GM19240 (cell line): ENCODE results near the gene MTFMT.

ENCODE experiments used
- DNase-seq: peaks from one replicate; pipeline ENCODE4 v3.0.0; 2011; ENCODE audit warnings: low spot score; ENCODE audit not compliant: insufficient read length

Gene MTFMT

DNA sequence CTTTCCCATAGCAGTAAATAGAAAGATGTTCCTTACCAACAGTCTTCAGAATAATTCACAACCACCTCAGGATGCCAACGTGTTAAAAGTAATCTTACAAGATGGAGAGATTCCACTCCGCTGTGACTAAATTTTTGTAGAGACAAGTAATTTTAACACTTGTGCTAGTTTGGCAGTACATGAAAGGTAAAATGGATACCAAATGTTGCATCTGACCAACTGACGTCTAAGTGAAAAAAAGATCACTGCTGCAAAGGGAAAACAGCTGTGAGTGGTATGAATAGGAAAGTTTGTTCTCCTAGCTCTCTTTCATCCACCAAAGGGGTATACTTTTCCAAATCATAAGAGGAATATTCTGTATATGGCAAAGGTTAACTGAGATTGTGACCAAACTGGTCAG lies 42.3 kb downstream of the MTFMT start:
- no peak for DNase-seq

DNA sequence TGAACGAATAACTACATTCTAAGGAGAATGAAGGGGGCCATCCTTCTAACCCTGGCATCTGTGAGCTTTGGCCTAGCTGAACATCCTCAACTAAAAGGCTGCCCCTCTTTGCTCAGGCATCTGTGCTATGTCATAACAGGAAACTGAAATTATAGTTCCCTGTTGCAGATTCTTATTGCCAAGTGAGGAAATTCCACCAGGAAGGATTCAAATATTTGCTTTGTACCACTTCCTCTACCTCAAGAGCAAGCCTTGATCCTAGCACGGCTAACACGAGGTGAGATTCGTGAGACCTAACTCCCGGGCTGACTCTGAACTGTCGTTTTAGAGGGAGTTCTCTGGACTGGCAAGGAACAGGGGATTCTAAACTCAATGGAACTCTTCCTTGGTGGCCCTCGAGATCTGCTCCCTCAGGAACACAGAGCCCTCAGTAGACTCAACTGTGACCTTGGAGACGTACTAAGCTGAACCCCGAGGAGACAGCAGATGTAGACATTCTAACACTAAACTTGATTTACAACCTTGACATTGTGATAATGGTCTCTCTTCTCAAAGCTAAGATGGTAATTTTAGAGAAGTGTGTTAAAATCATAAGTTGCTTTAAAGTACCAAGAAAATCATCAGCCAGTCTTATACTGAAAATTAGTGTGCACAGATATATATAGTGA lies 43.9 kb downstream of the MTFMT start:
- no peak for DNase-seq

DNA sequence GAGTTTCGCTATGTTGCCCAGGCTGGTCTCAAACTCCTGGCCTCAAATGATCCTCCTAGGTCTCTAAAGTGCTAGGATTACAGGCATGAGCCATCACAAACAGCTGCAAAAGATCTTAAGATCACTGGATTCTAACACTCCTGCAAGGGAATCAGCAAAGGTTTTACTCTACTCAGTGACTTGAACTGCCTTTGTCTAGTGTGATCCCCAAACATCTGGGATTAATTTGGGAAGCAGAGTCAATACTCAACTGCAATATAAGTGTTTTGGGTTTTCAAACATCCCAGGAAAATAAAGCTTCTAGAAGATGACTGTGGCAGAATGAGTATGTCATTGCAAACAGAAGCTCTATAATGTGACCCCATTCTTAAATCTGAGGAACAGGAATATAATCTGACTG lies 47.0 kb downstream of the MTFMT start:
- no peak for DNase-seq

DNA sequence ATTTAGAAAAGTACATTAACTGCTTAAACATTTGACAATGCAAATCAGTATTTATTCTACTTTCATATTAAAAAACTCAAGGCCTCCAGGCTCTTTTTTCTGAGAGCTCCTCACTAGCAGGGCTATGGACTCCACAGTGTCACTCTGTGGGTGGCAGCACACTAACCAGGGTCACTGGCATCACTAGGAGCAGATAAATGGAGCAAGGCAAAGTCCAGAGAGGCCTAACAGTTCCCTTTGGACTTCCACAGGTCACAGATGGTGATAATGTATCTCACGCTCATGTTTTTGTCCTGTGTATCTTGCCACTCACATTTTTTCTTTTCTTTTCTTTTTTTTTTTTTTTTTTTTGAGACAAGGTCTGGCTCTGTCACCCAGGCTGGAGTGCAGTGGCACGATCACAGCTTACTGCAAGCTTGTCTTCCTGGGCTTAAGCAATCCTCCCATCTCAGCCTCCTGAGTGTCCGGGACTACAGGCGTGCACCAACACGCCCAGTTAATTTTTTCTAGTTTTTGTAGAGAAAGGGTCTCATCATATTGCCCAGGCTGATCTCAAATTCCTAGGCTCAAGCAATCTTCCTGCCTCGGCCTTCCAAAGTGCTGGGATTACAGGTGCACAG lies 47.5 kb downstream of the MTFMT start:
- DNase-seq: no peak

DNA sequence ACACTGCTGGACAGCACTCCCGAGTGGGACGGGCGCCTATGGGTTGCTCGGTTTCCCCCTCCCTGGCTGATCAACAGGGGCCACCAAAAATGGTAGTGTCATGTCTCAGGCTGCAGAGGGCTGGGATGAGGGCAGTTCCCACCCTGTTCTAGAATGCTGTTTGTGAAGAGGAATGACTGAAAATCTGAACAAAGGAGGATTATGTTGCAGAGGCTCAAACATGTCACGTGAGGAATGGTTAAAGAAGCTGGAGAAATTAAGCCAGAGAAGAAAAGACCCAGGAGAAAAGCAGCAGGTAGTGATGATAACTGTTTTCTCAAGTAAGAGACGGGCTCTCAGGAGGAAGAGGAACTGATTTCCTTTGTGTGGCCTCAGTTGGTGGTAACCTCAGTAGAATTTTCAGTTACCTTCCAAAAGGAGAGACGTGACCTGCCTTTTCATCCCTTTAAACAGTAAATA lies 50.2 kb downstream of the MTFMT start:
- no peak for DNase-seq

DNA sequence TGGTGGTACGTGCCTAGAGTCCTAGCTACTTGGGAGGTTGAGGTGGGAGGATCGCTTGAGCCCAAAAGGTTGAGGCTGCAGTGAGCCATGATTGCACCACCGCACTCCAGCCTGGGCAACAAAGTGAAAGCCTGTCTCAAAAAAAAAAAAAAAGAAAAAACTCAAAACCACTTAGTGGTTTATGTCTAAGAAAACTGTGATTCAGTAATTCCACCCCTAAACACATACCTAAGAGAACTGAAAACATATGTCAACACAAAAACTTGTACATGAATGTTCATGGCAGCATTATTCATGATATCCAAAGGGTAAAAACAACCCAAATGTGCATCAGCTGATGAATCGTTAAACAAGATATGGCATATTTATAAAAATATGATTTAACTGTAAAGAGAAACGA lies 54.0 kb downstream of the MTFMT start:
- no peak for DNase-seq

DNA sequence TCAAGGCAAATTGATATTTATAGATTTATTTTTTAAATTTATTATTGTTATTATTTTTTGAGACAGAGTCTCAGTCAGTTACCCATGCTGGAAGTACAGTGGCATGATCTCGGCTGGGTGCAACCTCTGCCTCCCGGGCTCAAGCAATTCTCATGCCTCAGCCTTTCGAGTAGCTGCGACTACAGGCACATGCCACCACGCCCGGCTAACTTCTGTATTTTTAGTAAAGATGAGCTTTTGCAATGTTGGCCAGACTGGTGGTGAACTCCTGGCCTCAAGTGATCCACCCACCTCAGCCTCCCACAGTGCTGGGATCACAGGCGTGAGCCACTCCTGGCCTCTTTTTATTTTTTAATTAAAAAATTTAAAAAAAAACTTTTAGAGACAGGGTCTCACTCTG lies 58.7 kb downstream of the MTFMT start:
- no peak for DNase-seq

DNA sequence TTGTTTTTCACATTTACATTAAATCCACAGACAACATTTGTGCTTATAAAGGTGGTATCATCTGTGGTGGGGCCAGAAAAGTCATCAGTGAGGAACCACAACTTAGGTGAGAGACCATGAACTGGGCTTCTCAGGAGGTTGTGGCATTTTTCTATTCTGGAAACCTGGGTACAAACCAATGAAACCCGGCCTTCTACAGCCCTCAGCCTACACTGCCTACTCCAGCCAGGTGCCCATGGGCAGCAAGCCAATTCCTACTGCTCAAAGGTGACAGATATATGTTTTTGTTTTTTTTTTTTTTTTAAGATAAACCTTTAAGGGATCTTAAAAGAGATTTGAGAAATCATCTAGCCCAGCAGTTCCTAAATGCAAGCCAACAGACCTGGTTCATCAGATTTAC lies 60.0 kb downstream of the MTFMT start:
- no peak for DNase-seq

DNA sequence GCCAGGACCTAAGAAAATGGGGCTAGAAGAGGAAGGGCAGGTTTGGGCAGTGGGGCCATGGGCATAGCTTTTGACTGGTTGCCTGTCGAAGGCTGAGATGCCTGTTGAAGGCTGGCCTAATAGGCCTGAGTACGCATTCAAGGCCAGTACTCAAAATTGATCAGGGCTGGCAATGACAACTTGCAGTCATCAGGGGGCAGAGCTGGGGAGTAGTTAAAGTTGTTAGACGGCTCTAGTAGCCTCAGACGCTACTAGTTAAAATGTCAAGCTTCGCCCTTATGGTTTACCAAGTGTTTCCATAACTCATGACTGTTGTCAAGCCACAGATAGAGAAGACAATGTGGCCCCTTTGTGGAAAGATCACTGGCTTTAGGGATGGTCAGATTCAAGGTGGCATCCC lies 68.4 kb downstream of the MTFMT start:
- no peak for DNase-seq

DNA sequence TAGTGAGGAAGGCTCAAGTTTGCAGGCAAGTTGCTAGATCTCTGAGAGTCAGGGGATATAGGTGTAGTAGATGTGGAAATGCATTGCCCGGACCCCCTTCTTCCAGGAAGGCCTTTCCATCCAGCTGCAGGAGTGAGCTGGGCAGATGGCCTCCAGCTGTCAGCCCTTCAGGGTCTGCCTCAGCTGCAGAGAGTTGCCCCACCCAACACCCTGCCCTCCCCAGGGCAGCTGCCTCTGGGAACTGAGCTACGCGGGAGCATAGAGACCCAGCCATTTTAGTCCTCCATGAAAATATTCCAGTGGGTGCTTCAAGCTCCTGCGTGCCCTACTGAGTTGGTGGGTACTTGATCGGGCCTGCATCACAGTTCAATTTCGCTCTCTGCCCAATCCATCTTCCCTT lies 69.3 kb downstream of the MTFMT start:
- no peak for DNase-seq

DNA sequence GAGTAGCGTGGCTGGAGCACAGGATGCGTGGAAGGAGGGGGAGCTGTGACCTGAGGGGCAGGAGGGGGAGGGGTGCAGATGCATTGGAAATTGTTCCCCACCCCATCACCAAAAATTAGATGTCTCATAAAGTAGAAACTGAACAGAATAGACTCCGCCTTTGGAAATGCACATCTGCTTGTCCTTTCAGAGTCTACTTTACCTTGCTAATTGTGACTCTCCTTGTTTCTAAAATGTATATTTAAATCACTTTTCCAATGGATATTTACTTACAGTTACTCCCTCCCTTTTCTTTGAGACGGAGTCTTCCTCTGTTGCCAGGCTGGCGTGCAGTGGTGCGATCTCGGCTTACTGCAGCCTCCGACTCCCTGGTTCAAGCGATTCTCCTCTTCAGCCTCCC lies 70.3 kb downstream of the MTFMT start:
- no peak for DNase-seq

DNA sequence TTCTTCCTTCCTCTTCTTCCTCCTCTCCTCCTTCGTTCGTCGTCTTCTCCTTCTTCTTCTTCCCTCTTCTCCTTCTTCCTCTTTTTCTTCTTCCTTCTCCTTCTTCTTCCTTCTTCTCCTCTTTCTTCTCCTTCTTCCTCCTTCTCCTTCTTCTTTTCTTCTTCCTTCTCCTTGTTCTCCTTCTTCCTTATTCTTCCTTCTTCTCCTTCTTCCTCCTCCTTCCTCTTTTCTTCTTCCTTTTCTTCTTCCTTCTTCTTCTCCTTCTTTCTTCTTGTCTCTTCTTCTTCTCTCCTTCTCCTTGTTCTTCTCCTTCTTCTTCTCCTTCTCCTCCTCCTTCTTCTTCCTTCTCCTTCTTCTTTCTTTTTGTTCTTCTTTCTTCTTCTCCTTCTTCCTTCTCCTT lies 75.0 kb downstream of the MTFMT start:
- no peak for DNase-seq

DNA sequence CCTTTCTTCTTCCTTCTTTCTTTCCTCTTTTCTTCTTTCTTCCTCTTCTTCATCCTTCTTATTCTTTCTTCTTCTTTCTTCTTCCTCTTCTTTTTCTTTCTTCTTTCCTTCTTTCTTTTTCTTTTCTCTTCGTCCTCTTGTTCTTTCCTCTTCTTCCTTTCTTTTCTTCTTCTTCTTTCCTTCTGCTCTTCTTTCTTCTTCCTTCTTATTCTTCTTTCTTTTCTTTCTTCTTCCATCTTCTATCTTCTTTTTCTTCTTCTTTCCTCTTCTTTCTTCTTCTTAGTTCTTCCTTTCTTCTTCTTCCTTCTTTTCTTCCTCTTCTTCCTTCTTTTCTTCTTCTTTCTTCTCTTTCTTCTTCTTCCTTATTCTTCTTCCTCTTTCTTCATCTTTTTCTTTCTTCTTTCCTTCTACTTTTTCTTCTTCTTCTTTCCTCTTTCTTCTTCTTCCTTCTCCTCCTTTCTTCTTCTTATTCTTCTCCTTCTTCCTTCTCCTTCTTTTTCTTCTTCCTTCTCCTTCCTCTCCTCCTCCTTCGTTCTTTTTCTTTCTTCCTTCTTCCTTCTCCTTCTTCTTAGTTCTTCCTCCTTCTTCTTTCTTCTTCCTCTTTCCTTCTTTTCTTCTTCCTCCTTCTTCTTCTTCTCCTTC lies 77.5 kb downstream of the MTFMT start:
- DNase-seq: no peak
